HL-60 (cell line): Measurements from ENCODE around the gene DCC.

ENCODE experiments used
- DNase-seq, 2 experiments: peaks; one replicate each; pipeline ENCODE4 v3.0.0-alpha.2; 2010 to 2020; ENCODE audit warnings: low read depth in 1 of 2, low spot score in 1 of 2
- H3K27ac ChIP-seq: fragments of 250-450 bp; sonication (Bioruptor Pico); replicated peaks from 2 replicates; pipeline ENCODE4 v1.5.1; 2020; ENCODE audit warnings: mild to moderate bottlenecking, moderate library complexity
- H3K27me3 ChIP-seq: fragments of 250-450 bp; sonication (Bioruptor Pico); 2 replicates; pipeline ENCODE4 v1.5.1; 2021; ENCODE audit warnings: mild to moderate bottlenecking, moderate library complexity; ENCODE audit not compliant: insufficient read depth, poor library complexity, severe bottlenecking
- H3K4me3 ChIP-seq: replicated peaks from 2 replicates; pipeline ENCODE4 v1.5.1; 2011; ENCODE audit warnings: mild to moderate bottlenecking, control low read depth, low read length; ENCODE audit not compliant: insufficient read depth
- CTCF ChIP-seq: IDR thresholded peaks from one replicate; pipeline ENCODE4 v1.5.1; 2011; ENCODE audit warnings: low read length, control low read depth, inconsistent platforms; ENCODE audit not compliant: insufficient read depth
- GABPA ChIP-seq: IDR thresholded peaks from 2 replicates; pipeline ENCODE4 v1.6.1; 2012; ENCODE audit warnings: low read depth
- POLR2AphosphoS5 ChIP-seq: IDR thresholded peaks from 2 replicates; pipeline ENCODE4 v1.6.1; 2012; ENCODE audit warnings: low read depth
- REST ChIP-seq: IDR thresholded peaks from 2 replicates; pipeline ENCODE4 v1.6.1; 2012; ENCODE audit warnings: low read depth; ENCODE audit not compliant: insufficient replicate concordance
- SPI1 ChIP-seq: IDR thresholded peaks from 2 replicates; pipeline ENCODE4 v1.6.1; 2012; ENCODE audit warnings: low read depth, mild to moderate bottlenecking, borderline replicate concordance

The DCC gene

GRCh38 chr18:52426462-52426861 is 86.5 kb downstream of the DCC start:
- no peak overlapping the region for H3K27ac ChIP-seq
- TF ChIP-seq POLR2AphosphoS5, result no peak
- no peak for TF ChIP-seq REST
- DNase-seq, result no peak

GRCh38 chr18:52427521-52428175 is 87.7 kb downstream of the DCC start:
- DNase-seq, result no peak
- Histone ChIP-seq H3K27me3 (peaks cover 2% of the 10 kb centered on the region), H3K27ac (no peak overlapping the region), H3K4me3 (no peak overlapping the region)
- TF ChIP-seq CTCF, result no peak
- TF ChIP-seq POLR2AphosphoS5, result no peak
- TF ChIP-seq REST, result no peak
- no peak for TF ChIP-seq SPI1
- TF ChIP-seq GABPA, result no peak

More at GRCh38 chr18:52426462-52426861, 86.5 kb downstream of the DCC start:
- Histone ChIP-seq H3K27me3 (no peaks in the 10 kb centered on the region), H3K4me3 (no peak overlapping the region)

GRCh38 chr18:52431683-52432082 is 91.7 kb downstream of the DCC start:
- TF ChIP-seq POLR2AphosphoS5, result no peak
- no peak for TF ChIP-seq REST
- no peak for TF ChIP-seq SPI1
- TF ChIP-seq GABPA, result no peak
- Histone ChIP-seq H3K27ac (no peak overlapping the region), H3K27me3 (peaks cover 2% of the 10 kb centered on the region), H3K4me3 (no peak overlapping the region)
- DNase-seq, result no peak

- TF ChIP-seq SPI1 (no peak), CTCF (no peak), REST (no peak), GABPA (no peak), POLR2AphosphoS5 (no peak)
- peaks cover 2% of the 10 kb centered on the region for H3K27me3 ChIP-seq
- no peak overlapping the region for H3K27ac ChIP-seq
- no peak for DNase-seq
- H3K4me3 ChIP-seq, result no peak overlapping the region
Measured at GRCh38 chr18:52433797-52434196, 93.8 kb downstream of the DCC start.
